T-helper 9 cell (primary cell): ENCODE results near the gene AVPR1B.

ENCODE experiments used
- DNase-seq: peaks from one replicate; pipeline ENCODE4 v3.0.0-alpha.2; 2020
- total RNA-seq, 2 donors: gene quantifications; one replicate each; lab custom pipeline; 2026; lab: John Stamatoyannopoulos, UW

AVPR1B gene
- 0 reads per million in 2 donors for total RNA-seq

- DNase-seq: no peak
Observed at GRCh38 chr1:206117151-206117948, at the start of gene AVPR1B. Gene AVPR1B (minus strand): TSS chr1:206117388. CDS start chr1:206116890, 498 bp downstream.

GRCh38 chr1:206145771-206146290 is 28.6 kb upstream of the AVPR1B start:
- DNase-seq: no peak

- DNase-seq: no peak
Observed at GRCh38 chr1:206144605-206145004, 27.4 kb upstream of the AVPR1B start.

- no peak for DNase-seq
Observed at GRCh38 chr1:206143537-206144172, 26.5 kb upstream of the AVPR1B start.

- DNase-seq: no peak
Observed at GRCh38 chr1:206142770-206143169, 25.6 kb upstream of the AVPR1B start.

GRCh38 chr1:206142011-206142410 is 24.8 kb upstream of the AVPR1B start:
- no peak for DNase-seq

GRCh38 chr1:206136241-206136640 is 19.1 kb upstream of the AVPR1B start:
- DNase-seq: no peak

GRCh38 chr1:206135248-206135647 is 18.1 kb upstream of the AVPR1B start:
- DNase-seq: no peak

- DNase-seq: no peak
Observed at GRCh38 chr1:206133751-206134415, 16.7 kb upstream of the AVPR1B start.

- no peak for DNase-seq
Observed at GRCh38 chr1:206131037-206131436, 13.8 kb upstream of the AVPR1B start.

- no peak for DNase-seq
Observed at GRCh38 chr1:206128196-206128595, 11.0 kb upstream of the AVPR1B start.

- DNase-seq: no peak
Observed at GRCh38 chr1:206127336-206127735, 10.1 kb upstream of the AVPR1B start.

GRCh38 chr1:206125346-206125745 is 8.2 kb upstream of the AVPR1B start:
- no peak for DNase-seq

- no peak for DNase-seq
Observed at GRCh38 chr1:206122686-206123085, 5.5 kb upstream of the AVPR1B start.

GRCh38 chr1:206121269-206121668 is 4.1 kb upstream of the AVPR1B start:
- DNase-seq: no peak

GRCh38 chr1:206120406-206120805 is 3.2 kb upstream of the AVPR1B start:
- no peak for DNase-seq

GRCh38 chr1:206116873-206117150 is 376 bp downstream of the AVPR1B start:
- DNase-seq: no peak

- DNase-seq: no peak
Observed at GRCh38 chr1:206116191-206116872, 856 bp downstream of the AVPR1B start.

- DNase-seq: no peak
Observed at GRCh38 chr1:206115791-206116190, 1.4 kb downstream of the AVPR1B start.

- DNase-seq: no peak
Observed at GRCh38 chr1:206114692-206115640, 2.2 kb downstream of the AVPR1B start.

GRCh38 chr1:206112600-206113301 is 4.4 kb downstream of the AVPR1B start:
- DNase-seq: no peak
